ENCODE measurements around the gene EPB41L3. TPM values are rescaled to one million over a fixed set of nuclear protein-coding genes. Genes with fewer than 3 reads are reported as not detected.
"Not testable (repeated sequence)": the region's sequence is repeated elsewhere in the genome, so short reads cannot be mapped to it uniquely, and the experiment has no call there.

EPB41L3 gene
- total and polyA plus RNA-seq, 2 experiments from 2014 or later: 20.8 to 24.5 TPM

- Histone ChIP-seq H3K27ac (no peak overlapping the region), H3K4me3 (no peak overlapping the region), H3K79me2 (peaks cover 2% of the 10 kb centered on the region), H2AFZ (no peak overlapping the region), H3K4me2 (no peak overlapping the region), H4K20me1 (ENCODE audit: insufficient read depth, poor library complexity, severe bottlenecking) (no peaks in the 10 kb centered on the region), H3K36me3 (replicated peaks; ENCODE audit: insufficient read depth, low read depth) (no peaks in the 10 kb centered on the region), H3K27me3 (no peaks in the 10 kb centered on the region), H3K9me2 (replicated peaks; ENCODE audit: insufficient read depth) (no peaks in the 10 kb centered on the region), H3K4me1 (ENCODE audit: insufficient read depth) (no peaks in the 10 kb centered on the region), H3K9me3 (ENCODE audit: low read depth) (no peaks in the 10 kb centered on the region)
- TF ChIP-seq EZH2phosphoT487 (IDR thresholded peaks at IDR 0.05; ENCODE audit: low read depth, severe bottlenecking, unreplicated experiment): no peak
- TF ChIP-seq CTCF (IDR thresholded peaks at IDR 0.05; ENCODE audit: poor library complexity): no peak
- TF ChIP-seq EZH2 (IDR thresholded peaks at IDR 0.05; ENCODE audit: borderline replicate concordance): no peak
- DNase-seq (ENCODE audit: low spot score): no peak
- WGBS (ENCODE audit: low lambda C conversion rate, missing lambda C conversion rate): 88% methylated on average over 5 of the region's 5 CpGs
Observed at GRCh38 chr18:5490753-5491480, 52.9 kb downstream of the EPB41L3 start.

GRCh38 chr18:5488844-5489243 is 55.0 kb downstream of the EPB41L3 start:
- Histone ChIP-seq H3K9me2 (replicated peaks; ENCODE audit: insufficient read depth) (no peaks in the 10 kb centered on the region), H3K4me2 (no peak overlapping the region), H4K20me1 (ENCODE audit: insufficient read depth, poor library complexity, severe bottlenecking) (no peaks in the 10 kb centered on the region), H3K27me3 (no peaks in the 10 kb centered on the region), H3K9me3 (ENCODE audit: low read depth) (no peaks in the 10 kb centered on the region), H3K79me2 (peaks cover 2% of the 10 kb centered on the region), H2AFZ (no peak overlapping the region), H3K4me3 (no peak overlapping the region), H3K27ac (no peak overlapping the region), H3K4me1 (ENCODE audit: insufficient read depth) (no peaks in the 10 kb centered on the region), H3K36me3 (replicated peaks; ENCODE audit: insufficient read depth, low read depth) (no peaks in the 10 kb centered on the region)
- TF ChIP-seq EZH2phosphoT487 (IDR thresholded peaks at IDR 0.05; ENCODE audit: low read depth, severe bottlenecking, unreplicated experiment): no peak
- TF ChIP-seq EZH2 (IDR thresholded peaks at IDR 0.05; ENCODE audit: borderline replicate concordance): no peak
- no peak for TF ChIP-seq CTCF (IDR thresholded peaks at IDR 0.05; ENCODE audit: poor library complexity)
- DNase-seq (ENCODE audit: low spot score): no peak
- 90% methylated on average over 21 of the region's 24 CpGs for WGBS (ENCODE audit: low lambda C conversion rate, missing lambda C conversion rate)

GRCh38 chr18:5488044-5488443 is 55.8 kb downstream of the EPB41L3 start:
- not testable (repeated sequence) for H4K20me1 ChIP-seq (ENCODE audit: insufficient read depth, poor library complexity, severe bottlenecking); DNase-seq (ENCODE audit: low spot score); H3K79me2 ChIP-seq; H3K9me3 ChIP-seq (ENCODE audit: low read depth); H3K27ac ChIP-seq; H3K36me3 ChIP-seq (replicated peaks; ENCODE audit: insufficient read depth, low read depth); H2AFZ ChIP-seq; H3K4me2 ChIP-seq; H3K4me3 ChIP-seq; H3K27me3 ChIP-seq; H3K4me1 ChIP-seq (ENCODE audit: insufficient read depth); H3K9me2 ChIP-seq (replicated peaks; ENCODE audit: insufficient read depth)
- WGBS (ENCODE audit: low lambda C conversion rate, missing lambda C conversion rate): 99% methylated on average over 4 of the region's 4 CpGs

- no peak for TF ChIP-seq EZH2phosphoT487 (IDR thresholded peaks at IDR 0.05; ENCODE audit: low read depth, severe bottlenecking, unreplicated experiment)
- TF ChIP-seq CTCF (IDR thresholded peaks at IDR 0.05; ENCODE audit: poor library complexity): no peak
- TF ChIP-seq EZH2 (IDR thresholded peaks at IDR 0.05; ENCODE audit: borderline replicate concordance): no peak
- Histone ChIP-seq H3K36me3 (replicated peaks; ENCODE audit: insufficient read depth, low read depth) (no peaks in the 10 kb centered on the region), H3K4me1 (ENCODE audit: insufficient read depth) (no peaks in the 10 kb centered on the region), H2AFZ (no peak overlapping the region), H3K27ac (no peak overlapping the region), H3K4me3 (no peak overlapping the region), H3K27me3 (no peaks in the 10 kb centered on the region), H3K79me2 (no peaks in the 10 kb centered on the region), H3K9me3 (ENCODE audit: low read depth) (no peaks in the 10 kb centered on the region), H3K4me2 (no peak overlapping the region), H3K9me2 (replicated peaks; ENCODE audit: insufficient read depth) (no peaks in the 10 kb centered on the region), H4K20me1 (ENCODE audit: insufficient read depth, poor library complexity, severe bottlenecking) (no peaks in the 10 kb centered on the region)
- 94% methylated on average over 2 of the region's 2 CpGs for WGBS (ENCODE audit: low lambda C conversion rate, missing lambda C conversion rate)
- no peak for DNase-seq (ENCODE audit: low spot score)
Observed at GRCh38 chr18:5484526-5484925, 59.3 kb downstream of the EPB41L3 start.
